ENCODE results near the gene AQP9. TPM values are rescaled to one million over a fixed set of nuclear protein-coding genes. Genes with fewer than 3 reads are reported as not detected.

Gene AQP9
- total RNA-seq, 1 experiment from 2014 or later: not detected

GRCh38 chr15:58229297-58229768 lies 91.2 kb downstream of the AQP9 start:
- POLR2A ChIA-PET: no interaction called here
- no TSS peak for BruUV-seq (replicated peaks)
- no peaks in the 10 kb centered on the region for H3K27me3 ChIP-seq (ENCODE audit: control insufficient read depth, insufficient read depth, low read length)
- in situ Hi-C loops (cut with HindIII; ENCODE audit: low pct_unique_long_range_greater_than_20kb, low sequenced_read_pairs): no loop called here
- ATAC-seq (no peak), DNase-seq (ENCODE audit: low read depth, low spot score) (no peak)
- H3K36me3 ChIP-seq (ENCODE audit: control insufficient read depth, insufficient read depth, low read length): no peaks in the 10 kb centered on the region
- H3K4me3 ChIP-seq (ENCODE audit: low read depth in 2 of 2, low read length in 2 of 2): no peak overlapping the region
- H3K4me1 ChIP-seq (ENCODE audit: control insufficient read depth, insufficient read depth, low read length): peaks cover 3% of the 10 kb centered on the region; the same call in 1 of the 2 replicates
- H3K9me3 ChIP-seq (ENCODE audit: control insufficient read depth, insufficient read depth, low read depth, low read length): no peaks in the 10 kb centered on the region
- TF ChIP-seq CTCF (IDR thresholded peaks at IDR 0.05): no peak
- no peak overlapping the region for H3K27ac ChIP-seq (ENCODE audit: low read length)
- intact Hi-C loops (cut with micrococcal nuclease; ENCODE audit: unreplicated experiment): loop anchor here (5.0 to 10.0 kb wide), 2 partner anchors 525 to 738 kb away; no protein-coding TSS in a partner anchor
- CTCF ChIA-PET: no interaction called here

GRCh38 chr15:58232281-58233065 lies 94.3 kb downstream of the AQP9 start:
- peaks cover 3% of the 10 kb centered on the region; the same call in 1 of the 2 replicates for H3K4me1 ChIP-seq (ENCODE audit: control insufficient read depth, insufficient read depth, low read length)
- intact Hi-C loops (cut with micrococcal nuclease; ENCODE audit: unreplicated experiment): loop anchor here (10.0 kb wide), 1 partner anchor 642 kb away; no protein-coding TSS in a partner anchor

More at GRCh38 chr15:58232281-58233065, 94.3 kb downstream of the AQP9 start:
- POLR2A ChIA-PET: no interaction called here
- no TSS peak for BruUV-seq (replicated peaks)
- CTCF ChIA-PET: no interaction called here
- TF ChIP-seq POLR2AphosphoS5 (IDR thresholded peaks at IDR 0.05; ENCODE audit: low read depth, low read length) (no peak), TCF7L2 (IDR thresholded peaks at IDR 0.05; ENCODE audit: low read depth, low read length) (no peak), SIN3A (IDR thresholded peaks at IDR 0.05; ENCODE audit: borderline replicate concordance, insufficient read depth, low read depth, low read length) (no peak), REST (IDR thresholded peaks at IDR 0.05; ENCODE audit: insufficient read depth in 1 of 2, low read depth in 2 of 2, low read length in 1 of 2) (no peak), CTCF (IDR thresholded peaks at IDR 0.05) (no peak)
- H3K27ac ChIP-seq (ENCODE audit: low read length): no peak overlapping the region
- DNase-seq (ENCODE audit: low read depth, low spot score): no peak
- ATAC-seq: no peak
- no peaks in the 10 kb centered on the region for H3K36me3 ChIP-seq (ENCODE audit: control insufficient read depth, insufficient read depth, low read length)
- in situ Hi-C loops (cut with HindIII; ENCODE audit: low pct_unique_long_range_greater_than_20kb, low sequenced_read_pairs): no loop called here
- H3K4me3 ChIP-seq (ENCODE audit: low read depth in 2 of 2, low read length in 2 of 2): no peak overlapping the region
- H3K27me3 ChIP-seq (ENCODE audit: control insufficient read depth, insufficient read depth, low read length): no peaks in the 10 kb centered on the region
- H3K9me3 ChIP-seq (ENCODE audit: control insufficient read depth, insufficient read depth, low read depth, low read length): no peaks in the 10 kb centered on the region

All from Panc1 (cell line).